Stimulated activated CD8-positive, alpha-beta memory T cell treated with anti-CD3 and anti-CD28 coated beads, Interleukin-4, amount 100 ng/mL, for 48 hours (primary cell): ENCODE results near the gene SLC66A3.

Source experiments
- DNase-seq: peaks from one replicate; pipeline ENCODE4 v3.0.0-alpha.2; 2020

The SLC66A3 gene

GRCh38 chr2:11140492-11140891 lies 14.8 kb upstream of the SLC66A3 start:
- DNase-seq, result no peak

- DNase-seq, result no peak
Observed at GRCh38 chr2:11141319-11141718, 13.9 kb upstream of the SLC66A3 start.

- no peak for DNase-seq
Observed at GRCh38 chr2:11142330-11142729, 12.9 kb upstream of the SLC66A3 start.

- DNase-seq, result no peak
Observed at GRCh38 chr2:11142987-11143386, 12.3 kb upstream of the SLC66A3 start.

GRCh38 chr2:11144077-11144737 lies 11.1 kb upstream of the SLC66A3 start:
- no peak for DNase-seq

- DNase-seq, result no peak
Observed at GRCh38 chr2:11144738-11145079, 10.6 kb upstream of the SLC66A3 start.

- no peak for DNase-seq
Observed at GRCh38 chr2:11145350-11145749, 9.9 kb upstream of the SLC66A3 start.

GRCh38 chr2:11146076-11146475 lies 9.2 kb upstream of the SLC66A3 start:
- no peak for DNase-seq

- DNase-seq, result no peak
Observed at GRCh38 chr2:11147263-11147662, 8.0 kb upstream of the SLC66A3 start.

- DNase-seq, result no peak
Observed at GRCh38 chr2:11152591-11152990, 2.7 kb upstream of the SLC66A3 start.

GRCh38 chr2:11154016-11154922 lies 998 bp upstream of the SLC66A3 start:
- DNase-seq, result no peak

- peak; percentile 98 for DNase-seq
Observed at GRCh38 chr2:11154923-11155380, 315 bp upstream of the SLC66A3 start.

GRCh38 chr2:11156396-11157075 lies 1.3 kb downstream of the SLC66A3 start:
- DNase-seq, result no peak

GRCh38 chr2:11157296-11157695 lies 2.0 kb downstream of the SLC66A3 start:
- DNase-seq, result no peak

- DNase-seq, result no peak
Observed at GRCh38 chr2:11157731-11158130, 2.5 kb downstream of the SLC66A3 start.

- no peak for DNase-seq
Observed at GRCh38 chr2:11158916-11159573, 3.8 kb downstream of the SLC66A3 start.

GRCh38 chr2:11159574-11160170 lies 4.4 kb downstream of the SLC66A3 start:
- DNase-seq, result no peak

GRCh38 chr2:11160256-11160655 lies 5.0 kb downstream of the SLC66A3 start:
- no peak for DNase-seq

GRCh38 chr2:11160731-11161455 lies 5.6 kb downstream of the SLC66A3 start:
- DNase-seq, result no peak

- no peak for DNase-seq
Observed at GRCh38 chr2:11161747-11162146, 6.5 kb downstream of the SLC66A3 start.

- DNase-seq, result no peak
Observed at GRCh38 chr2:11163439-11164317, 8.4 kb downstream of the SLC66A3 start.
